Measurements from ENCODE around the gene ZFX.

DNA sequence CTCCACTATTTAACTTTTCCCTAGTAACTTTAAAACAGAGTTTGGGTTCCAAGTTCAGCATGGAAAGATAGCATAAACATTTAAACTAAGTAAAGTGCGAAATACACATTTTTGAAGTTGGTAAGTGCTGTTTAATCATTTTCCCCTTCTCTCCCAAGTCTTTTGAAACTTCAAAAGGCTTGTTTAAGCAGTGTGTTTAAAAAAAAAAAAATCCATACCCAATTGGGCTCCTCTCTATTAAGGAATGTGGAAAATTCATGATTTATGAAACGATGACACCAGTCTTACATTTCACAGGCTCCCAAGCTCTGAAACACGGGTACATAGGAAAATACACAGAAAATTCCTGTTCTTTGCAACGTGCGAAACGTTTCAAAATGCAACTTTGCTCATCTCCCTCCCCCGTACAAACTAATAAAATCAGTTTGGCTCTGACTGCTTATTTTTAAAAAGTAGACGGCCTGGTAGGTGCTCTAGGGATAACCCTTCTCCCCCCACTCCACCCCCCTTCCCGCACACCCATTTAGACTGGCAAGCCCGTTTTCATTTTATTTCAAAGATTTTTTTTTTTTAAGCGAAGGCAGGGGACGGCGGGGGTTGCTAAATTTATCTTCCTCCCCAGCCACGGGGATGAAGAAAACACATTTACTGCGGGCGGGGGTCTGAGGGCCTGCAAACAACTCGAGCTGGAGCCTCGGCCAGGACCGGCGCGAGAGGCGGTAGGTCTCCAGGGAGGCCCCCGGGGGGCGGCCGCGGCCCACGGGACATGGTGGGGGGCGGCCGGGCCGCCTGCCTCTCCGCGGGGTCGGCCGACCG, 786 bp upstream of the ZFX start:
- TF ChIP-seq, protein P1, sequence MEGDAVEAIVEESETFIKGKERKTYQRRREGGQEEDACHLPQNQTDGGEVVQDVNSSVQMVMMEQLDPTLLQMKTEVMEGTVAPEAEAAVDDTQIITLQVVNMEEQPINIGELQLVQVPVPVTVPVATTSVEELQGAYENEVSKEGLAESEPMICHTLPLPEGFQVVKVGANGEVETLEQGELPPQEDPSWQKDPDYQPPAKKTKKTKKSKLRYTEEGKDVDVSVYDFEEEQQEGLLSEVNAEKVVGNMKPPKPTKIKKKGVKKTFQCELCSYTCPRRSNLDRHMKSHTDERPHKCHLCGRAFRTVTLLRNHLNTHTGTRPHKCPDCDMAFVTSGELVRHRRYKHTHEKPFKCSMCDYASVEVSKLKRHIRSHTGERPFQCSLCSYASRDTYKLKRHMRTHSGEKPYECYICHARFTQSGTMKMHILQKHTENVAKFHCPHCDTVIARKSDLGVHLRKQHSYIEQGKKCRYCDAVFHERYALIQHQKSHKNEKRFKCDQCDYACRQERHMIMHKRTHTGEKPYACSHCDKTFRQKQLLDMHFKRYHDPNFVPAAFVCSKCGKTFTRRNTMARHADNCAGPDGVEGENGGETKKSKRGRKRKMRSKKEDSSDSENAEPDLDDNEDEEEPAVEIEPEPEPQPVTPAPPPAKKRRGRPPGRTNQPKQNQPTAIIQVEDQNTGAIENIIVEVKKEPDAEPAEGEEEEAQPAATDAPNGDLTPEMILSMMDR (conservative IDR thresholded peaks at IDR 0.05; ENCODE audit: low read depth, low read length), result no peak
- no peak for TF ChIP-seq EZH2 (IDR thresholded peaks at IDR 0.05; ENCODE audit: borderline replicate concordance, low read depth, low read length, poor library complexity, severe bottlenecking)
